SU-DHL-6 (cell line): ENCODE results near the gene IFI27L1.

ENCODE experiments used
- H2AFZ ChIP-seq: fragments of 200-600 bp; sonication (generic); 2 replicates; pipeline ENCODE4 v1.6.1; 2014; ENCODE audit warnings: low read depth, mild to moderate bottlenecking, moderate library complexity, mixed read lengths, antibody characterized with exemption, low read length; ENCODE audit not compliant: severe bottlenecking
- H3F3A ChIP-seq: fragments of 200-600 bp; shearing (Covaris generic); 2 replicates; pipeline ENCODE4 v1.6.0; 2016; ENCODE audit warnings: antibody characterized with exemption, mild to moderate bottlenecking; ENCODE audit not compliant: insufficient read depth
- H3K27ac ChIP-seq: fragments of 200-600 bp; sonication (generic); 2 replicates; pipeline ENCODE4 v1.5.1; 2016; ENCODE audit warnings: low read depth, mild to moderate bottlenecking, low read length, moderate library complexity, mixed read lengths
- H3K27me3 ChIP-seq: fragments of 200-600 bp; sonication (generic), shearing (Covaris generic); 2 replicates; pipeline ENCODE4 v1.6.0; 2014; ENCODE audit warnings: mild to moderate bottlenecking, low read length
- H3K36me3 ChIP-seq: fragments of 200-600 bp; sonication (generic); 2 replicates; pipeline ENCODE4 v1.6.1; 2014; ENCODE audit warnings: mild to moderate bottlenecking, low read length, mixed read lengths
- H3K4me2 ChIP-seq: fragments of 300-600, 200-600 bp; shearing (Covaris generic), sonication (generic); 2 replicates; pipeline ENCODE4 v1.6.0; 2014; ENCODE audit warnings: low read length, low read depth, mild to moderate bottlenecking; ENCODE audit not compliant: poor library complexity, severe bottlenecking
- H3K4me3 ChIP-seq: fragments of 200-600 bp; sonication (generic); 2 replicates; pipeline ENCODE4 v1.5.1; 2014; ENCODE audit warnings: antibody characterized with exemption, low read length, mild to moderate bottlenecking, mixed read lengths; ENCODE audit not compliant: insufficient read depth, poor library complexity, severe bottlenecking
- H3K79me2 ChIP-seq: fragments of 200-600 bp; sonication (generic); 2 replicates; pipeline ENCODE4 v1.6.1; 2014; ENCODE audit warnings: mild to moderate bottlenecking, low read length, moderate library complexity; ENCODE audit not compliant: insufficient read depth
- H3K9ac ChIP-seq: fragments of 200-600 bp; sonication (generic); 2 replicates; pipeline ENCODE4 v1.7.0; 2014; ENCODE audit warnings: mild to moderate bottlenecking, low read length
- H3K9me2 ChIP-seq: fragments of 200-600 bp; sonication (generic); replicated peaks from 2 replicates; pipeline ENCODE4 v1.6.1; 2014; ENCODE audit warnings: low read length; ENCODE audit not compliant: insufficient read depth
- H3K9me3 ChIP-seq: fragments of 200-600 bp; sonication (generic); 2 replicates; pipeline ENCODE4 v1.6.1; 2014; ENCODE audit warnings: low read length, mixed read lengths; ENCODE audit not compliant: insufficient read depth
- H4K20me1 ChIP-seq: fragments of 200-600 bp; sonication (generic); 2 replicates; pipeline ENCODE4 v1.6.1; 2014; ENCODE audit warnings: low read depth, mild to moderate bottlenecking, antibody characterized with exemption, low read length, moderate library complexity, mixed read lengths
- EZH2phosphoT487 ChIP-seq: fragments of 200-600 bp; sonication (generic), shearing (Covaris generic); conservative IDR thresholded peaks from 2 replicates; pipeline ENCODE4 v1.6.1; 2018; ENCODE audit warnings: mild to moderate bottlenecking, antibody characterized with exemption, low read length, moderate library complexity, mixed read lengths
- TF ChIP-seq, protein P1 (sequence below): fragments of 200-600 bp; sonication (generic); IDR thresholded peaks from one replicate; pipeline ENCODE4 v1.5.1; 2017; ENCODE audit warnings: antibody characterized with exemption, mild to moderate bottlenecking, low read length, moderate library complexity; ENCODE audit not compliant: insufficient read depth, poor library complexity, severe bottlenecking

Gene IFI27L1

GRCh38 chr14:94041551-94042346 is 39.4 kb upstream of the IFI27L1 start:
- H3F3A ChIP-seq = no peaks in the 10 kb centered on the region
- no peaks in the 10 kb centered on the region for H3K27me3 ChIP-seq
- no peaks in the 10 kb centered on the region for H3K9me3 ChIP-seq
- no peaks in the 10 kb centered on the region for H4K20me1 ChIP-seq
- no peak overlapping the region for H3K9ac ChIP-seq
- H3K79me2 ChIP-seq = no peaks in the 10 kb centered on the region
- H3K36me3 ChIP-seq = no peaks in the 10 kb centered on the region
- TF ChIP-seq EZH2phosphoT487 = no peak
- TF ChIP-seq, protein P1, sequence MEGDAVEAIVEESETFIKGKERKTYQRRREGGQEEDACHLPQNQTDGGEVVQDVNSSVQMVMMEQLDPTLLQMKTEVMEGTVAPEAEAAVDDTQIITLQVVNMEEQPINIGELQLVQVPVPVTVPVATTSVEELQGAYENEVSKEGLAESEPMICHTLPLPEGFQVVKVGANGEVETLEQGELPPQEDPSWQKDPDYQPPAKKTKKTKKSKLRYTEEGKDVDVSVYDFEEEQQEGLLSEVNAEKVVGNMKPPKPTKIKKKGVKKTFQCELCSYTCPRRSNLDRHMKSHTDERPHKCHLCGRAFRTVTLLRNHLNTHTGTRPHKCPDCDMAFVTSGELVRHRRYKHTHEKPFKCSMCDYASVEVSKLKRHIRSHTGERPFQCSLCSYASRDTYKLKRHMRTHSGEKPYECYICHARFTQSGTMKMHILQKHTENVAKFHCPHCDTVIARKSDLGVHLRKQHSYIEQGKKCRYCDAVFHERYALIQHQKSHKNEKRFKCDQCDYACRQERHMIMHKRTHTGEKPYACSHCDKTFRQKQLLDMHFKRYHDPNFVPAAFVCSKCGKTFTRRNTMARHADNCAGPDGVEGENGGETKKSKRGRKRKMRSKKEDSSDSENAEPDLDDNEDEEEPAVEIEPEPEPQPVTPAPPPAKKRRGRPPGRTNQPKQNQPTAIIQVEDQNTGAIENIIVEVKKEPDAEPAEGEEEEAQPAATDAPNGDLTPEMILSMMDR = no peak
- H3K9me2 ChIP-seq = no peaks in the 10 kb centered on the region
- H3K27ac ChIP-seq = no peak overlapping the region
- H2AFZ ChIP-seq = no peak overlapping the region
- H3K4me2 ChIP-seq = no peak overlapping the region
- H3K4me3 ChIP-seq = no peak overlapping the region

GRCh38 chr14:94042433-94043091 is 38.5 kb upstream of the IFI27L1 start:
- Histone ChIP-seq H3F3A (no peaks in the 10 kb centered on the region), H2AFZ (no peak overlapping the region), H3K9me2 (no peaks in the 10 kb centered on the region), H3K4me3 (no peak overlapping the region), H3K27me3 (no peaks in the 10 kb centered on the region), H3K36me3 (no peaks in the 10 kb centered on the region), H4K20me1 (no peaks in the 10 kb centered on the region), H3K27ac (no peak overlapping the region), H3K79me2 (no peaks in the 10 kb centered on the region), H3K9ac (no peak overlapping the region), H3K4me2 (no peak overlapping the region), H3K9me3 (no peaks in the 10 kb centered on the region)
- TF ChIP-seq, protein P1 = no peak
- TF ChIP-seq EZH2phosphoT487 = no peak

DNA sequence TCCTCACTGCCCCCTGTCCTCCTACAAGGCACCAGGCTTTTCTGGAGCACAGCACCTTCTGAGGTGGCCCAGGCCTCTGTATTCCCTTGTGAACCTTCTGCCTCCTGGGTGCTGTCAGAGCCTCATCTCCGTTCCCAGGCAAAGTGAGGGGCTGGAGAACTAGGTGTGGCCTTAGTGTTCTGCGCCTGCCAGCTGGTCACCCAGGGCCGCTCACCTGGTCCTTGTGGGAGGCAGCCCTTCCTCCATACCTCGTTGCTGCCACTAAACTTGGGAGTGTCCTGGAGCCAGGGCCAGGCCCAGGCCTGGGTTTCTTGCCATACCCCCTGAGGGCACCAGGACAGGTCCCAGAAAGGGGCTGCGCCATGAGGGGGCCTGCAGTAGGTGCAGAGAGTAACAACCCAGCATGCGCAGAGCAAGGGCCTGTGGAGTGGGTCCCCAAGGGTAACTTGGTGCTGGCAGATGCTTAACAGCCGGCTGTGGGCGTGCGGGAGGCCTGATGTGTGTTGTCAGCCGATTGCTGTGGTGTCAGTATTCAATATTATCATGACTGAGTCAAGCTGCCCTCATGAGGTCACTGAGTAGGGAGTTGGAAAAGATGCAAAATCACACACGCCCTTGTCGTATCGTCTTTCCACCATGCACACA is 37.9 kb upstream of the IFI27L1 start:
- Histone ChIP-seq H3K79me2 (no peaks in the 10 kb centered on the region), H3K9ac (no peak overlapping the region), H3K9me3 (no peaks in the 10 kb centered on the region), H3K9me2 (no peaks in the 10 kb centered on the region), H3K27me3 (no peaks in the 10 kb centered on the region), H3K4me2 (no peak overlapping the region), H3K27ac (no peak overlapping the region), H3K4me3 (no peak overlapping the region), H2AFZ (no peak overlapping the region), H3F3A (no peaks in the 10 kb centered on the region), H3K36me3 (no peaks in the 10 kb centered on the region), H4K20me1 (no peaks in the 10 kb centered on the region)
- TF ChIP-seq, protein P1 = no peak
